Measurements from ENCODE around the gene PCNX1. TPM values are rescaled to one million over a fixed set of nuclear protein-coding genes. Genes with fewer than 3 reads are reported as not detected.

PCNX1 gene
- total RNA-seq, 1 donor from 2014 or later = 18.0 TPM

DNA sequence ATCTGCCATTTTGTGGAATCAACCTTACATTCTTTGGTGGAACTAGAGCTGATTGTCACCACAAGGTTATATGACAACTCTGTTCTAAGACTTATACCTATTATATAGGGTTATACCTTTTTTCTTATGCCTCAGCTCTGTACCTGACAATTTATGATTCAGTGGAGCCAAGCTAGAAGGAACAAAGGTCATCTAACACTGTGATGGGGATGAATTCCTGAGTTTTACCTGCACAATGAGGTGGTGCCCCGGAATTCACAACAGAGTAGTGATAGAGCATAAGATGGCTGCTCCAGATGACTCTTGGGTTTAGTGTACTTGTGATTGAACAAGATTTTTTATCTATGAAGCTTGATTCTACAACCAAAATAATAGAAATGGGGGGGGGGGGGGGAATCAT lies 207.3 kb downstream of the PCNX1 start:
- no peak overlapping the region for H3K4me3 ChIP-seq (ENCODE audit: low read depth, low read length)
- no peak for DNase-seq (ENCODE audit: low read depth)
- TF ChIP-seq, protein P1, sequence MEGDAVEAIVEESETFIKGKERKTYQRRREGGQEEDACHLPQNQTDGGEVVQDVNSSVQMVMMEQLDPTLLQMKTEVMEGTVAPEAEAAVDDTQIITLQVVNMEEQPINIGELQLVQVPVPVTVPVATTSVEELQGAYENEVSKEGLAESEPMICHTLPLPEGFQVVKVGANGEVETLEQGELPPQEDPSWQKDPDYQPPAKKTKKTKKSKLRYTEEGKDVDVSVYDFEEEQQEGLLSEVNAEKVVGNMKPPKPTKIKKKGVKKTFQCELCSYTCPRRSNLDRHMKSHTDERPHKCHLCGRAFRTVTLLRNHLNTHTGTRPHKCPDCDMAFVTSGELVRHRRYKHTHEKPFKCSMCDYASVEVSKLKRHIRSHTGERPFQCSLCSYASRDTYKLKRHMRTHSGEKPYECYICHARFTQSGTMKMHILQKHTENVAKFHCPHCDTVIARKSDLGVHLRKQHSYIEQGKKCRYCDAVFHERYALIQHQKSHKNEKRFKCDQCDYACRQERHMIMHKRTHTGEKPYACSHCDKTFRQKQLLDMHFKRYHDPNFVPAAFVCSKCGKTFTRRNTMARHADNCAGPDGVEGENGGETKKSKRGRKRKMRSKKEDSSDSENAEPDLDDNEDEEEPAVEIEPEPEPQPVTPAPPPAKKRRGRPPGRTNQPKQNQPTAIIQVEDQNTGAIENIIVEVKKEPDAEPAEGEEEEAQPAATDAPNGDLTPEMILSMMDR (conservative IDR thresholded peaks at IDR 0.05; ENCODE audit: low read depth, low read length) = no peak

DNA sequence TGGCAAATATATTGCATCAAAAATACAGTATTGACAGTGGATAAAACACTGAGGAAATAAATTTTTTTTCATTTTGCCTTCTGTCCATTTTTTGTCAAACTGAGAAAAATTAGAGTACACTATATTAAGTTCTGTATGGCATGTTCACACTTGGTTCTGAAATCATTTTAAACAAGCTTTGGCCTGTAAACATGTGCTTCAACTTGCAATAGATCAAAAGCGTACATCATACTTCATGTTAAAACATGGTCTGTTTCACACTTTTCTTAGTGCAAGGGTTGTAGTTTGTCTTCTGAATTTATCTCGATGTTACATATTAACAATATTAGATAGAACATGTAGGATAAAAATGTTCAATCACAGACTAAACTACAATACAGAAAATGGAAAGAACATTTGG lies 208.0 kb downstream of the PCNX1 start:
- TF ChIP-seq, protein P1 (conservative IDR thresholded peaks at IDR 0.05; ENCODE audit: low read depth, low read length) = no peak
- no peak overlapping the region for H3K4me3 ChIP-seq (ENCODE audit: low read depth, low read length)
- no peak for DNase-seq (ENCODE audit: low read depth)

DNA sequence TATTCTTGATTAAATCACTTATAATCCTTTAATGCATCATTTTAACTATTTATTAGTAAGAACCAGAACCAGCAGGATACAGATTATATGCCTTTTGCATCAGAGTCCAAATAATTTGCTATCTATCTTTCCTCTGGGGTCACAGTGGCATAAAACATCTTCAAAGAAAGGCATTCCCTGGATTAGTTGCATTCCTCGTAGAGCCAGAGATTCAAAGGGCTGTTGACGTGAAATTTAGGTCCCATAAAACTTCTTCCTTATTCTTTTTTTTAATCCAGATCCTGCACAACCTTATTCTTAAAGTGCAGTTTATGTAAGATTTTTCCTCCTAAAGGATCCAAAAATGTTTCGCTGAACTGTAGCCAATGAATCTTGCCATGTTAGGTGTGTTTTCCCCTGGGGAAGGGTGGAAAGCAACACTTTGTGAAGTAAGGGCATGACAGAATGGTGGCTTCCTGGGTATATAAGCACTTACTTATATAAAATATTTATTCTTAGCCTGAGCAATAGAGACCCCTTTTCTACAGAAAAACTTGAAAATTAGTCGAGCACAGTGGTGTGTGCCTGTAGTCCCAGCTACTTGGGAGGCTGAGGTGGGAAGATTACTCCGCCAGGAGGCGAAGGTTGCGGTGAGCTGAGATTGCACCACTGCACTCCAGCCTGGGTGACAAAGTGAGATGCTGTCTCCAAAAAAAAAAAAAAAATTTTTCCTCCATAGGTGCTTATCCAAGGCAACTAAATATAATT lies 208.7 kb downstream of the PCNX1 start:
- DNase-seq (ENCODE audit: low read depth) = no peak
- H3K4me3 ChIP-seq (ENCODE audit: low read depth, low read length) = no peak overlapping the region
- TF ChIP-seq, protein P1 (conservative IDR thresholded peaks at IDR 0.05; ENCODE audit: low read depth, low read length) = peak; percentile 15

DNA sequence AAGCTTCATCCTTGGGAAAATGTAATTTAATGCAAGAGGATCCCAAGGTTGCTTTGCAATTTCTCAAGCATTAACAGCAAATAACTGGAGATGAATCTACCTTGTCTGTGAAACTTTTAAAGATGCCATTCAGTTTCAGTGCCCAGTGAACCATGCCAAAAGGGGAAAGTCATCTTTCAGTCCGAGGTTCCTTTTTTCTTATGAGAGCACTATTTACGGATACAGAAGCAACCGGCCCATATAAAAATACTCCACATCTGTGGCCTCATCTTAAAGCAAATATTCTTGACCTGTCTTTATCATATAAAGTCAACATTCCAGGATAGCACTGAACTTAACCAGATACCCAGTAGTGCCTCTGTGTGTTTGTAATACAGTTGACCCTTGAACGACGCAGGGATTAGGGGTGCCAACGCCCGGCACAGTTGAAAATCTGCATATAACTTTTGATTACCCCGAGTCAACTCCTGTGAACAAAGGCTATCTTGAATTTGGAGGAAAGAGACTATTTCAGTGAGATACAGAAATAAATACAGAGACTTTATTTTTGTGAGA lies 209.4 kb downstream of the PCNX1 start:
- no peak overlapping the region for H3K4me3 ChIP-seq (ENCODE audit: low read depth, low read length)
- TF ChIP-seq, protein P1 (conservative IDR thresholded peaks at IDR 0.05; ENCODE audit: low read depth, low read length) = no peak
- DNase-seq (ENCODE audit: low read depth) = no peak

DNA sequence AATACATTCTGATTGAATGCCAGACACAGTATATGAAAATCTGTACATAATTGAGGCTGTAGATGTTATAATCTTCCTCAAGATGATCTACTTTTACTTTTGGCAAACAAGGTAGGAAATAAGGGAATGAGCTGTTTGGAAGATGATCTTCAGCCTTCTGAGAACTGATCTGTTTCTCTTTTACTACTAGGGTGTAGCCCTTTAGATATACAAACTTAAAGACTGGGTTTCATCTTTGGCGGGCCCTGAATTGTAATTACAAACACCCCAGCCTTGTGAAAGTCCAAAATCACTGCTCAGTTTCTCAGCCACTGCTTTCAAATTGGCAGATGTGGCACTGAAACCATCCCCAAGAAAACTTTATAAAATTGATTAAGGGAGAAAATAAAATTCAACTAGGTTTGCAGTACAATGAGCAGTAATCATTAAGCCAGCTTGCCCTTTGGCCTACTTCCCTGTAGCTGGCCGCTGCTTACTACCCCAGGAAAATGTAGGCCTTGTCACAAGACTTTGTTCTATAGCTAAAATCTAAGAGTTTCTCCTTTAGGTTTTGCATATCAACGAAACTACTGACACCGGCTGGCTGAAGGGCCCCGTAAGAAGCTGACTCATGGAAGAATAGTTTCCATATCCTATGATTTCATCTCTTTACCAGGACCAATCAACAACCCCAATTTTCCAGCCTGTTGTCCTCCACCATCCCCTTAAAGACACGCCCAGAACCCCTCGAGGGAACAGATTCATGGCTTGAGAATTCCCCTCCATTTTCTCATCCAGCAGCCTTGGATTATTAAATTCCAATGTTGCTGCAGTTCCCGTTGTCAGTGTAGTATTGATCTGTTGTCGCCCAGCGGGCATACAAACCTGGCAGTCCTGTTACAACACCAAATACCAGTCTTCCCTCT lies 210.8 kb downstream of the PCNX1 start:
- no peak for DNase-seq (ENCODE audit: low read depth)
- no peak overlapping the region for H3K4me3 ChIP-seq (ENCODE audit: low read depth, low read length)
- TF ChIP-seq, protein P1 (conservative IDR thresholded peaks at IDR 0.05; ENCODE audit: low read depth, low read length) = no peak

DNA sequence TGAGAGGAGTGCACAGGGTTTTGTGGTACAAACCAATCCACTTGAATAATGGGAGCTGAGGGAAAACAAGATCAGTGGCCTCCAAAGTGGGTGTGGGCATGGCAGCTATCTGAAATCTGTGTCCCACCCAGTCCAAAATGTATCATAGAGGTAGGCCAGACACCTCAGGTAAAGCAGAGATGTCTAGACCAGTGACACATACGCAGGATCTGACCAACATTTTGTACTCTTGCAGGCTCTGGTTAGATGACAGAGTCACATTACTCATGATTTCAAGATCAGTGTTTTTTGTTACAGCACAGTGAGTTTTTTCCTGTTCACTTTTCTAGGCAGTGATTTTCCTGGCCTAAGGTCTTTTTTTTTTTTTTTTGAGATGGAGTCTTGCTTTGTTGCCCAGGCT lies 211.8 kb downstream of the PCNX1 start:
- TF ChIP-seq, protein P1 (conservative IDR thresholded peaks at IDR 0.05; ENCODE audit: low read depth, low read length) = no peak
- H3K4me3 ChIP-seq (ENCODE audit: low read depth, low read length) = no peak overlapping the region
- DNase-seq (ENCODE audit: low read depth) = no peak

All from epithelial cell of proximal tubule (primary cell).